NCI-H69 (cell line): ENCODE measurements around the gene ALDH1A3.

Experiments used
- DNase-seq: peaks from one replicate; lab custom pipeline; 2025; lab: John Stamatoyannopoulos, UW

Gene ALDH1A3

GRCh38 chr15:100902436-100903167 is 23.0 kb downstream of the ALDH1A3 start:
- peak; percentile 46 for DNase-seq

GRCh38 chr15:100903168-100903554 is 23.5 kb downstream of the ALDH1A3 start:
- no peak for DNase-seq

DNA sequence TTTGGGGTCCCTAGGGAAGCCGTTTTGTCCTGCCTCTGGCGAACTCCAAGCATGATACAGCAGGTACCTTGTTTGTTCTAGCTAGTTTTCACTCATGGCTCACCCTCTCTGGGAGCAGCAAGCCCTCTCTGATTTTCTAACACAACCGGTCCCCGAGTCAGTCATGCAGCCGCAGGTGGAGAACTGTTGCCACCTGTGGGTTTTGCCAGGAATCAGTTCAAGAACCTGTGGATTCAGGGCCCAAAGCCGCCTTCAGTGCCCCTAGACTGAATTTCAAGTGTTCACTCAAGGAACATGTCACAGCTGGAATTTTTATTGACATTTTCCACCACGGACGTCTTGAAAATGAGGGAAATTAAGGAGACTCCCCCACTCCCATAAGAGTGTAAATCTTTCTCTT is 26.2 kb downstream of the ALDH1A3 start:
- DNase-seq = no peak

GRCh38 chr15:100908466-100908865 is 28.8 kb downstream of the ALDH1A3 start:
- DNase-seq = no peak

DNA sequence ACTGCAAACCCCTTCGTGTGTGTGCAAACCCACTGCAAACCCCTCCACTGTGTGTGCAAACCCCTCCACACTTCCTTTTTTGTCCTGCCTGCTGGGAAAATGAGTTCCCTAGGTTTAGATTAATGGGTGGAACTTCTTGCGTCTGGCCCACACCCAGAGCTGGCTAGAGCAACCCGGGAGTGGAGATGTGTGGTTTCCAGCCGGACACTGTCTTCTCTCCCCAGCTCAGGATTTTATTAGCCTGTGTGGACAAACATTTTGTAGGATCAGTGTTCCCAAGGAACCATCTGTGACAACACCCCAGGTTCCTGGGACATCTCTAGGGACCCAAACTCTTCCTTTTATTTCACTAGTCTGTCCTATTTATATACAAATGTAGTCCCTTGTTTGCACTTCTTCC is 29.9 kb downstream of the ALDH1A3 start:
- no peak for DNase-seq

GRCh38 chr15:100909989-100910955 is 30.6 kb downstream of the ALDH1A3 start:
- DNase-seq = no peak

DNA sequence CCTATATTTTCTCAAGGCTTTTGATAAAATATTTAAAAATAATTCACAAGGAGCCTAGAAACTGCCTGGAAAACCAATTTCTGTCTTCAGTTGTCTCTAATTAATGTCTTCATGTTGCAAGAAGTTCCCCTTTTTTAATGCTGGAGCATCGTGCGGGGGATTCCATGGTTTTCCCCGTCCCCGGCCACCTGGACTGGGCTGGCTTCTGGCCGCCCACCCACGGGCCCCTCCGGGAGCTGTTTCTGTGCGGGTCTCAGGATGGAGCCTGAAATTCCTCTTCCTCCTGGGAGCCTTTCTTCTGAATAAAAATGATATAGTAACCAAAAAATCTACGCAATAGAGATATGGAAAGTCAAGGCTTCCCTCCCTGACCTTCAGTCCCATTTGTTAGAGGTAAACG is 31.5 kb downstream of the ALDH1A3 start:
- no peak for DNase-seq

DNA sequence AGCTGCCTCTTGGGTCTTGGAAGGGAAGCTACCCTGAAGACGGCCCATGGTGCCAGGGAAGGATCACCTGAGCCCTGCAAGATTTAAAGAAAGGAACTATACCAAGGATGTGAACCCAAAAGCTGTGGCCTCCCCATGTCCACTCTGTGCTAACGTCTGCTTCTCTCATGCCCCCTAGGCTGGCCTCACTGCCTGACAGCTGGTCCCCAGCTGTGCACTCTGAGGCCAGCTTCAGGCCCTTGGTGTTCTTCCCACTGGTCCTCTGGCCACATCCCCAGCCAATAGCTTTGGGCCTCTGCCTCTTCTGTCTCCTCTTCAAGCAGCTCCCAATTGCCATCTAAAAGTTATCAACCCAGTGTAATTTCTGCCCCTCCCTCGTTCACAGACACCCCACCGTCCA is 34.3 kb downstream of the ALDH1A3 start:
- DNase-seq = no peak

- no peak for DNase-seq
Measured at GRCh38 chr15:100914876-100915275, 35.2 kb downstream of the ALDH1A3 start.

DNA sequence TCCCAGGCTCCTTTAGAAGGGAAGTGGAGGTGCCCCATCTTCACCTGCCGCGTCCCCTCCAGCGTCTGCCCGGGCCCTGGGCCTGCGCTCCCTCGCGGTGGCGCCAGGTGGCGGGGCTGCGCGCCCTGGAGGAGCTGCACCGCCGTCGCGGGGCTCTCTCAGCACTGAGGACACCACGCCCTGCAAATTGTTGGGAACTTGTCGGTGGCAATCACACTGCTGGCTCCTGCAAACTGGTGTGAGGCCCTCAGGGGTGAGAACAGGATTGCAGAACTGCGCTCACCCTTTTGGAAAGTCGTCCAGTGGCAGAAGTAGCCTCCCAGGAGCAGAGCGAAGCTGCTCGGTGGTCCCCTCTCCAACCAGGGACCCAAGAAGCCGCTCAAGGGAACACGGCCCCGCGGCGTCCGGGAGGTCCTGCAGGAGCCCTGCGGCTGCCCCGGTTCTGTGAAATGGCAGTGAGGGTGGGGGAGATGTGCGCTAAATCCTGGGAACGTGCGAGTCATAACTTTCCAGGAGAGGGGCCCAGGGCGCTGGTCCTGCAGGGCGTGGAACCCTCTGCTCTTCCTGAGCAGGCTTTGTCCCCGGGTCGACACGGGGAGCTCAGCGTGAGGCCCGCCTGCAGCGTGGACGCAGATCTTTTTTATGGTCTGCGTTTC is 38.5 kb downstream of the ALDH1A3 start:
- peak; percentile 77 for DNase-seq

DNA sequence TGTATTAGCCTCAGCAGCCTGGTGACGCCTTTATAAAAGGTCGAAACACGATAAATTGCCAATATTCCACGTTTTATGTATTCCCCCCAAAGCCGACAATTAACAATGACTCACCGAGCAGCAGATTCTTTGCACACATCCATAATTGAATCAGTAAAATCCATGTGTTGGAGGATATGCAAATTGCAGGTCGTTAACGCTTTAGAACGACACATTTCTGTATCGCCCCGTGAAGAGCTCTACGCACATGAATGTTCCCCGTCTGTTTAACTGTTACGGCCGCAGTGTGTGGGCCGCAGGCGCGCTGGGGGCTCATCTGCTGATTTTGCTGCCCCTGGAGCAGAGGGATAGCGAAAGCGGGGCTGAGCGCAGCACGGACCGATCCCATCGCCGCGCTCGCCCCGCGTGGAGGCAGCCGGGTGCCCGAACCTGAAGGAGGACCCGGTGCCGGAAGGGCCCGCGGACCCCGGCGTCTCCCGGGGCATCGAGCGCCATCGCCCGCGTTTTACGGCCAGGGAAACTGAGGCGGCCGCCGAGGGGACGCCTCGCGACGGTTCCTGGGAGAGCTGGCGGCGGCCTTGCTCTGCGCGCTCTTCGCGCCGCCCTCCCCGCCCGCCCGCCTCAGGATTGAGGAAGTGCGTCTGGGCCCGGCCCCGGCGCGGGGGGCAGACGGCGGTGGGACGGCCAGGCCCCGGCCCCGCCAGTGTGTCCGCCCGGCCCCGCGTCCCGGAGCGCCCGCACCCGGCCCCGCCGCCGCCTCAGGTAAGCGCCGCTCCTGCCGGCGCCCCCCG is 39.3 kb downstream of the ALDH1A3 start, which contains the start of gene LRRK1:
Gene LRRK1 (plus strand): TSS at position 668 of the 791 bp plus-strand sequence. CDS start 5,276 bp downstream, outside the sequence.
- DNase-seq = peak; percentile 46

DNA sequence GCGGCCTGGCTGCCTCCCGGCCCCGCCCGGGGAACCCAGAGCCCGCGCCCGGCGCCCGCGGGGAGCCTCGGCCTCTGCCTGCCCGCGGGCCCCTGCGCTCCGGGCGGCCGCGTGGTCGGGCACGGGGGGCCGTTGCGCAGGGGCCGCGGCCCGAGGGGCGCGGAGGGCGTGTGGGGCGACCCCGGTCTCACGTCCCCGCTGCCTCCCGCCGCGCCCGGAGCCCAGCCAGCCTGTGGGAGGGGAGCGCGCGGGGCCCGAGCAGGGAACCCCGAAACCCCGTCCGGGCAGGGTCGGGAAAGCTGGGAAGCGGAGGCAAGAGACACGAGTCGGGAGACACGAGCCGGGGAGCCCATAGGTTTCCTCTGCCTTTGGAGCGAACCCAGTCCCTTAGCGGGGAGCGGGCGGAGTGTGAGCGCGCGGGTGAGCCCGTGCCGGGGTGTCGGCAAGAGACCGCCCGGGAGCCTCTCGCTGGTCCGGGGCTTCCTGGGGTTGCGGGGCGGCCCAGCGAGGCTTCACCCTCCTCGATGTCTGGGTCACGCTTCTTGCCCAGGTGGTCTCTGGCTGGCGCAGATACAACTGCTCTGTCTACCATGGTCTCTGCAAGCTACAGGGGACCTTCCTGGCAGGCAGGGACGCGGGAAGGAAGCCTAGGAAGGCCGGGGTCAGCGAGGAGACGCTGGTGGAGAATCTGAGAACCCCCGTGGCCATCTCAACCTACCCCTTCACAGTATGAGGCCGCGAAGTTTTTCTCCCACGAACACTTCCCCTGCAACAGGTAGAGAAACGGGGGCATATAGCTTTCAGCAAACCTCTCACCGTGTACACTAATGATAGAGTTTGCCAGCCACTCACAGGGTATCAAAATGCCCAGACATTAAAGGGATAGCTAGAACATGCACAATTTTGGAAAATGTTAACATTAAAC is 40.1 kb downstream of the ALDH1A3 start:
- DNase-seq = peak; percentile 22

GRCh38 chr15:100920516-100921135 is 41.0 kb downstream of the ALDH1A3 start:
- no peak for DNase-seq

GRCh38 chr15:100922192-100923040 is 42.8 kb downstream of the ALDH1A3 start:
- no peak for DNase-seq

GRCh38 chr15:100923076-100923475 is 43.4 kb downstream of the ALDH1A3 start:
- no peak for DNase-seq

DNA sequence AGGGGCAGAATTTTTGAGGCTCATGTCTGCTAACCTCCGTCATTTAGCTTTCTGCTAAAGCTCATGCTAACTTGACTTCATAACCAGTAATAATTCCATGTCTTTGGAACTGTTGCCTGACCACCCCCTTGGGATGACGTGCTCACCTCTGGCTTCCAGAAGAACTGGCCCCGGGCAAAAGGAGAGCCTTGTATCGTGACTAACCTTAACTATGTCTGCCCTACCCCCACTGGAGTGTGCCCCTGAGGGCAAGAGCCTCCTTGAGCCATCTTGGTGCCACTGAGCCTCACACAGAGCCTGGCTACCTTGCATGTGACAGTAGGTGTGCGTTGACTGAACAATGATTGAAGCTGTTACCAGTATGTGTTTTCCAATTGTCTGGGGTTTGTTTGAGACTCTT is 44.3 kb downstream of the ALDH1A3 start:
- no peak for DNase-seq

- DNase-seq = no peak
Measured at GRCh38 chr15:100924436-100924835, 44.8 kb downstream of the ALDH1A3 start.

DNA sequence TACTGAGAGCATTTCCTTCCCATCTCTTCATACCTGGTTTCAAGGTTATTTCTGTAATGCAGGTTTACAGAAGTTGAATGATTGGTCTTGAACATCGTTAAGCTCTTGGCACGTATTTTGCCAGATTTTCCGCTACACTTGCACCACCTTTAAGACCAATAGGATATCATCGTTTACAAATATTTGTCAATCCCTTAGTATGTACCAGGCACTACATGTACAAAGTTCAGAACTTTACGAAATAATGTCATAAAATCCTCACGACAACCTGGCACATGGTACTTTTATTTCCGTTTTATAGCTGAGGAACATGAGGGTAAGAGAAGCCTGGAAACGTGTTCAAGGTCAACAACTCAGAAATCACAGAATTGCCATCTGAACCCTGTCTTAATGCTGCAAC is 45.8 kb downstream of the ALDH1A3 start:
- no peak for DNase-seq

- DNase-seq = no peak
Measured at GRCh38 chr15:100926258-100926657, 46.6 kb downstream of the ALDH1A3 start.
